BE2C (cell line): Measurements from ENCODE around the gene PHKG2.

Source experiments
- DNase-seq: peaks from one replicate; pipeline ENCODE4 v3.0.0-alpha.2; 2020
- H3K27me3 ChIP-seq: fragments of 250-450 bp; sonication (Bioruptor Pico); 2 replicates; pipeline ENCODE4 v1.5.1; 2020; ENCODE audit warnings: mild to moderate bottlenecking
- H3K36me3 ChIP-seq: fragments of 250-450 bp; sonication (Bioruptor Pico); 2 replicates; pipeline ENCODE4 v1.5.1; 2020; ENCODE audit warnings: mild to moderate bottlenecking
- H3K4me1 ChIP-seq: fragments of 250-450 bp; sonication (Bioruptor Pico); 2 replicates; pipeline ENCODE4 v1.5.1; 2020
- H3K4me3 ChIP-seq: 2 replicates; pipeline ENCODE4 v1.5.1; 2011; ENCODE audit warnings: low read depth, low read length
- H3K9me3 ChIP-seq: fragments of 250-450 bp; sonication (Bioruptor Pico); 2 replicates; pipeline ENCODE4 v1.5.1; 2020
- CTCF ChIP-seq: IDR thresholded peaks from 2 replicates; pipeline ENCODE4 v1.5.1; 2012; ENCODE audit warnings: mild to moderate bottlenecking, low read depth, low read length

Gene PHKG2

DNA sequence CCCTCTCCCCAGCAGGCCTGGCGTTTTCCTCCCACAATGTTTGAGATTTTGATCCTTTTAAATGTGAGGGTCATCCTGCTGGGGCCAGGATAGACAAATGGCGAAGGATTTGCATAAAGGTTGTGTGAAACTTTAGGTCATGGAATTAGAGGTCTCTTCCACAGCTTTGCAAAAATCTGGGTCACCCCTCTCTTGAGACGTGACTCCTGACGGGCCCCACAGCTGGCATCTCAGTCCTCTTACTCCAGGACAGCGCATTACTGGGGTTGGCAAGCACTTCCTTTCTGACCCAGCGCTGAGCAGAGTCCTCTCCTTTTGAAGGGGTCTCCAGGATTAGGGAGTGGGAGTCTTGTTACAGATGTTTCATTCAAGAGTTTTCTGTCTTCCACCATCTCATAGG is 31.4 kb downstream of the PHKG2 start:
- H3K4me1 ChIP-seq, result peaks cover 3% of the 10 kb centered on the region; the same call in 1 of the 2 replicates
- no peaks in the 10 kb centered on the region for H3K9me3 ChIP-seq
- H3K36me3 ChIP-seq, result peaks cover 24% of the 10 kb centered on the region
- DNase-seq, result no peak
- H3K4me3 ChIP-seq, result no peak overlapping the region
- no peak for TF ChIP-seq CTCF
- no peaks in the 10 kb centered on the region for H3K27me3 ChIP-seq

DNA sequence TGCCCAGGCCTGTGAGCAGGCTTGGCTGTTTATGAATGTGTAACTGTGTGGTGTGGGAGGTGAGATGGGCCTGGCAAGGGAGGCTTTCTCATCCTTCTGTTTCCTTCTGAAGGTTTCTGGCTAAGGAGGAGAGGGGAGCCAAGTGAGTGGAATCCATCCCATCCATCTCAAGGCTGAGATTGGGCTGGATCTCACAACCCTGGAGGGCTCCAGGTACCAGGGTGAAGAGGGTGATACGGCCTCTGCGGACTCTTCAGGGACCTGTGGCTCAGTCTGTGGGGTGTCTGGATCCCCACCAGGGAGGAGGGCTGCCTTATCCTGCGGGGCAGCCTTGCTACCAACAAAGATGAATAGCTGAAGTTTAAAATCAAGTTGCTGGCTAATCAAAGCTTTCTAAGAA is 31.8 kb downstream of the PHKG2 start:
- H3K9me3 ChIP-seq, result no peaks in the 10 kb centered on the region
- peaks cover 24% of the 10 kb centered on the region for H3K36me3 ChIP-seq
- H3K4me3 ChIP-seq, result no peak overlapping the region
- no peak for DNase-seq
- H3K4me1 ChIP-seq, result peaks cover 3% of the 10 kb centered on the region; the same call in 1 of the 2 replicates
- TF ChIP-seq CTCF, result no peak
- no peaks in the 10 kb centered on the region for H3K27me3 ChIP-seq

DNA sequence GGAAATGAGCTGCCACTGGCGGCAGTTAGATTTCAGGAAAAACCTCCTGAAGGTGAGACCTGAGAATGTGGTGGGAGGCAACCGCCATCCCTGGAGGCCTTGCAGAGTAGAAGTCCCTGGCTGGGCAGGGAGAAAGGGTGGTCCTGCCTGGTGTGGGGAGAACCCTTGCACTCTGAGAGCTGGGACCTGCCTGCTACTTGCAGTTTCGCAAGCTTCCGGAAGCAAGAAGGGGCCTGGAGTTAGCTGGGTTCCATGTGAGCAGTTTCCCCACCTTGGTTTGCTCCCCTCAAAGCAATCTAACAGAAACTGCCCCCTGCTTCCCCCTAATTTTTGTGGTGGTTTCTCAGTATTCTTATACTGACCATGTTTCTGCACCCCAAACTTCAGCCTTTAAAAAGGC is 32.3 kb downstream of the PHKG2 start:
- H3K36me3 ChIP-seq, result peaks cover 24% of the 10 kb centered on the region
- TF ChIP-seq CTCF, result no peak
- no peak overlapping the region for H3K4me3 ChIP-seq
- peaks cover 3% of the 10 kb centered on the region; the same call in 1 of the 2 replicates for H3K4me1 ChIP-seq
- DNase-seq, result no peak
- no peaks in the 10 kb centered on the region for H3K27me3 ChIP-seq
- H3K9me3 ChIP-seq, result no peaks in the 10 kb centered on the region

GRCh38 chr16:30782486-30783279 is 34.5 kb downstream of the PHKG2 start:
- Histone ChIP-seq H3K4me1 (no peaks in the 10 kb centered on the region), H3K36me3 (peaks cover 24% of the 10 kb centered on the region), H3K4me3 (no peak overlapping the region), H3K27me3 (no peaks in the 10 kb centered on the region), H3K9me3 (no peaks in the 10 kb centered on the region)
- DNase-seq, result no peak
- TF ChIP-seq CTCF, result no peak

DNA sequence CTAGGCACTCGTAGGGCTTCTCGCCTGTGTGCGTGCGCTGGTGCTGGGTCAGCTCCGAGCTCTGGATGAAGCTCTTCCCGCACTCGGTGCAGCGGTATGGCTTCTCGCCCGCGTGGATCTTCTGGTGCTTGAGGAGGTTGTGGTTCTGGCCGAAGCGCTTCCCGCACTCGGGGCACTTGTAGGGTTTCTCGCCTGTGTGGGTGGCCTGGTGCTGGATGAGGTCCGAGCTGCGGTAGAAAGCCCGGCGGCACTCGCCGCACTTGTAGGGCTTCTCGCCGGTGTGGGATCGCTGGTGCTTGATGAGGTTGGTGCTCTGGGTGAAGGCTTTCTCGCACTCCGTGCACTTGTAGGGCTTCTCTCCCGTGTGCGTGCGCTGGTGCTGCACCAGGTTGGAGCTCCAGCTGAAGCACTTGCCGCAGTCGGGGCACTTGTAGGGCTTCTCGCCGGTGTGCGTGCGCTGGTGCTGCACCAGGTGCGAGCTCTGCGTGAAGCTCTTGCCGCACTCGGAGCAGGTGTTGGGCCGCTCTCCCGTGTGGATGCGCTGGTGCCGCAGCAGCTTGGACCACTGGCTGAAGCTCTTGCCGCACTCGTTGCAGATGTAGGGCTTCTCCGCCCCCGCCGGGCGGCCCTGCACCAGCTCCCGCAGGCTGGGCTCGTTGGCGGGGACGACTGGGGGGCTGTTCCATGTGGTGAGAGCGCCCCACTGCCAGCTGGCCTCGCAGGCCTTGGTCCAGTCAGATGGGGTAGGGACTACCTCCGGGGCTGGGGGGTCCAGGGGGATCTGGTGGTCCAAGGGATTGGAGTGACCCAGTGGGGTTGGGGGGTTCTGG is 35.3 kb downstream of the PHKG2 start:
- Histone ChIP-seq H3K4me3 (no peak overlapping the region), H3K4me1 (no peaks in the 10 kb centered on the region), H3K9me3 (no peaks in the 10 kb centered on the region), H3K36me3 (peaks cover 24% of the 10 kb centered on the region), H3K27me3 (no peaks in the 10 kb centered on the region)
- no peak for TF ChIP-seq CTCF
- DNase-seq, result no peak

- H3K27me3 ChIP-seq, result no peaks in the 10 kb centered on the region
- H3K4me3 ChIP-seq, result no peak overlapping the region
- no peaks in the 10 kb centered on the region for H3K4me1 ChIP-seq
- peaks cover 24% of the 10 kb centered on the region for H3K36me3 ChIP-seq
- no peak for TF ChIP-seq CTCF
- no peak for DNase-seq
- no peaks in the 10 kb centered on the region for H3K9me3 ChIP-seq
These were observed 36.0 kb downstream of the PHKG2 start for GRCh38 chr16:30784215-30784614.
